Spleen (tissue), 11 donors: ENCODE measurements around the gene ELAVL3. TPM values are rescaled to one million over a fixed set of nuclear protein-coding genes. Genes with fewer than 3 reads are reported as not detected.

Experiments used
- DNase-seq: peaks from one replicate; pipeline ENCODE4 v3.0.0-alpha.2; 2020
- H3K27ac ChIP-seq, 8 donors: fragments of 200-600 bp; sonication (generic) in 7 of 8; 1 replicate in 4 of 8; 2 replicates in 4 of 8; pipeline versions ENCODE4 v1.5.0 to v1.8.0; 2016 to 2021; ENCODE audit warnings: inconsistent platforms in 4 of 8, mild to moderate bottlenecking in 4 of 8, moderate library complexity in 1 of 8
- H3K27me3 ChIP-seq, 7 donors: fragments of 200-600 bp; sonication (generic) in 6 of 7; replicated peaks in 1 of 7; 1 replicate in 4 of 7; 2 replicates in 3 of 7; pipeline versions ENCODE4 v1.5.0 to v1.8.0; 2016 to 2021; ENCODE audit warnings: inconsistent platforms in 3 of 7, mild to moderate bottlenecking in 1 of 7
- H3K36me3 ChIP-seq, 6 donors: fragments of 200-600 bp; sonication (generic) in 5 of 6; 1 replicate in 4 of 6; 2 replicates in 2 of 6; pipeline versions ENCODE4 v1.5.0 to v1.8.0; 2016 to 2021; ENCODE audit warnings: inconsistent platforms in 2 of 6
- H3K4me1 ChIP-seq, 6 donors: fragments of 200-600 bp; sonication (generic) in 5 of 6; 1 replicate in 3 of 6; 2 replicates in 3 of 6; pipeline versions ENCODE4 v1.5.0 to v1.8.0; 2016 to 2021; ENCODE audit warnings: inconsistent platforms in 3 of 6
- H3K4me3 ChIP-seq, 8 donors: fragments of 200-600 bp; sonication (generic) in 7 of 8; 1 replicate in 4 of 8; 2 replicates in 4 of 8; pipeline versions ENCODE4 v1.5.0 to v1.8.0; 2016 to 2021; ENCODE audit warnings: inconsistent platforms in 4 of 8, mild to moderate bottlenecking in 4 of 8, moderate library complexity in 2 of 8
- H3K9me3 ChIP-seq, 8 donors: fragments of 200-600 bp; sonication (generic) in 7 of 8; 1 replicate in 4 of 8; 2 replicates in 4 of 8; pipeline versions ENCODE4 v1.5.0 to v1.8.0; 2016 to 2021; ENCODE audit warnings: inconsistent platforms in 4 of 8
- POLR2A ChIP-seq, 3 donors: fragments of 450-650 bp; IDR thresholded peaks; one replicate each; pipeline ENCODE4 v1.5.1; 2017; ENCODE audit warnings: antibody characterized with exemption in 3 of 3, mild to moderate bottlenecking in 1 of 3
- POLR2AphosphoS5 ChIP-seq, 3 donors: sonication (generic); formaldehyde crosslinking; IDR thresholded peaks; one replicate each; pipeline ENCODE4 v1.5.1; 2017; ENCODE audit warnings: antibody characterized with exemption in 3 of 3
- whole genome bisulfite sequencing, 5 donors: extraction: QIAGEN DNeasy Blood & Tissue Kit in 3 of 5; methylation state at CpG; one replicate each; pipeline versions ENCODE4 v1.1.5 to v1.1.7; 2013 to 2018; 5-methylcytosine and 5-hydroxymethylcytosine counted together
- intact Hi-C: fragments of 100-400 bp; cut with DNase I; formaldehyde crosslinking; loops from one replicate; pipeline ENCODE4 v1.15.0; 2023; ENCODE audit warnings: low total_unique reads
- polyA plus RNA-seq, 3 donors: library from polyadenylated mRNA; stranded (reverse); fragments of 200-250 nt; gene quantifications; one replicate each; pipeline ENCODE4 v1.2.1, GENCODE V29; 2013
- total RNA-seq, 7 donors: library from RNA; depleted of rRNA in 3 of 7; stranded (reverse); fragments of >200 nt in 3 of 7; fragmentation: NEBNext Ultra II Directional in 4 of 7; extraction: Animal tissue kit (Norgen Biotek cat#: 25700) in 4 of 7; gene quantifications; one replicate each; pipeline versions ENCODE4 v1.1.0 to v1.2.1, GENCODE V29; 2016 to 2021
- TF ChIP-seq, protein P1 (sequence below), 11 experiments: fragments of 200-600 bp in 7 of 11; fragments of 450-650 bp in 4 of 11; sonication (generic) in 4 of 11; IDR thresholded peaks in 8 of 11; conservative IDR thresholded peaks in 3 of 11; 1 replicate in 7 of 11; 2 replicates in 4 of 11; pipeline versions ENCODE4 v1.4.0 to v1.8.0; 2016 to 2021; ENCODE audit warnings: antibody characterized with exemption in 11 of 11, inconsistent platforms in 4 of 11, mild to moderate bottlenecking in 1 of 11
- donor health status: healthy with polysubstance abuse.
- donor health status: DM: no; HTN: no; CAD: no; lungs with moderate emphysema.
- donor health status: DM: no; HTN: no; CAD: no.
- donor health status: Bipolar disorder and iron deficiency.
- donor health status: healthy.
- donor health status: DM: no; HTN: no; CAD: no.
- donor health status: DM: yes; HTN: yes; CAD: no.

Gene ELAVL3
- total and polyA plus RNA-seq, 10 donors = 0.02 TPM; not detected in 9

DNA sequence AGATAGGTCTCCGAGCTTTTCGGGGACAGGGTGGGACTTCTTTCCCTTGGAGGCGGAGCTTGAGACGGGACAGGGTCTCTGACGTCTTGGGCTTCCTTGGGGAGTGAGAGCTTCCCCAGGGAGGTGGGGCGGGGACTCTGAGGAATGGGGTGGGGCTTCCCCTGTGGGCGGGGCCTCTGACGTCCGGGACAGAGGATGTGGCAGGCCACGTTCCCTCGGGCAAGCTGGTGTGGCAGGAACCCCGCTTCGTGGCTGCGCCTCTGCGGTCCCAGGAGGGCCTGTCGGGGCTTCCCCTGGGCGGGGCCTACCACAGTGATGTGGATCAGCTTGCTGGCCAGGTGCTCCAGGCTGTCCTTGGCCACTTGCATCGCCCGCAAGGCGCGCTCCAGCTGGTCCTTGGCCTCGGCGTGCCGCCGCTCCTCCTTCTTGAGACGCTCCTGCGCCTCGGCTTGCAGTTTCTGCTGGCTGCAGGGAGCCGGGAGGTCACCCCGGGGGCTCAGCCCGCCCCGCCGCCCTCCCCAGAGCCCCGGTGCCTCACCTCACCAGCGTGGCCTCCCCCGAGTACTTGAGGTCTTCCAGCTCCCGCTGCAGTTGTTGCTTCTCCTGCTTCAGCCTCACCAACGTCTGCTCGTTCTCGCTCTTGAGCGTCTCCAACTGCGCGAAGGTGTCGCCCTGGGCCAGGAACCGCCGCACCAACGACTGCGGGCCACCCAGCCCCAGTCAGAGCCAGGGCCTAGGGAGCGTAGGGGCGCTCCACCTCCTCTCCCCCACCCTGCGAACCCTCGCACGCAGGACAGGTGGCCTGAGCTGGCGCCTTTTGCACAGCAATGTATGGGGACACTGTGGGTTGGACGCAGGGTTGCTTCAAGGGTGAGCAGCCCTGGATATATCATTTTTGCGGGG is 58.4 kb downstream of the ELAVL3 start:
- Histone ChIP-seq H3K27me3 (peaks cover 0 to 70% (median 59%) of the 10 kb centered on the region in 7 donors), H3K36me3 (no peaks in the 10 kb centered on the region), H3K4me1 (peaks cover 28 to 65% (median 57%) of the 10 kb centered on the region in 6 donors), H3K27ac (peak overlapping the region in 5 of 8 donors; percentile 36 to 86 (median 84)), H3K4me3 (peak overlapping the region; percentile 6 to 69 (median 33)), H3K9me3 (no peaks in the 10 kb centered on the region)
- intact Hi-C loops = no loop called here
- DNase-seq = peak; percentile 96
- WGBS, 5 donors = 4 to 10% (median 4%) methylated on average over 23 to 56 of the region's 56 CpGs
- TF ChIP-seq POLR2A (IDR thresholded peaks at IDR 0.05) (no peak), POLR2AphosphoS5 (IDR thresholded peaks at IDR 0.05) (peak; percentile 70 to 83 (median 82))

DNA sequence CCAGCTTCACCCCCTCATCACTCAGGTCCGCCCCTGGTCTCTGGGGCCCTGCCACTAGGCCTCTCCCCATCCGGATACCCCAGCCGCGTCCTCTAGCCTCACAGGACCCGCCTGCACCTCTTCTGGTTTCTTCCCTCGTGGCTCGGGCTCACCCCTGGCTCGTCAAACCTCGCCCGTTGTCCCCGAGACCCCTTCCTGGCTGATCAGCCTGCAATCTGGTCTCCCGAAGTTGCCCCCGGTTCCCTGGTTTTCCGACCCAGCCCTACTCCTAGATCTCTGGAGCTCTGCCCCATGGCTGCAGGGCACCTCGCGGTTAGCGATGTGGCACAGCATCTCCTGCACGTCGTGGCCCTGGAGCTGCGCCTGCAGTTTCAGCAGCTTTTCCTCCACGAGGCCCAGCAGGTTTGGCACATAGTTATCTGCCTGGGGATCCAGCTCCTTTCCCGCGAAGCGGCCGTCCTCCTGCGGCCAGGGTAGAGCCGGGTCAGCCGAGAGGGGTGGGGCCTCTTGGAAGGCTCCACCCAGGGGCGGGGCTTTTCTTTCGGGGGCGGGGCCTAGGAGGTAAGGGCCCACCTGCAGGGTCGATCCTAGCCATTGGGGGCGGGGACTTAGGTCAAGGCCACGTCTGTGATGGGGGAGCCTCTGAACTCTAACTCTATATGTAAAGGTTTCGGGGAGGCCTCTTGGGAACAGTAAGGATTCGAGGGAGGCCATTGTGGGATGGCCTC is 59.3 kb downstream of the ELAVL3 start:
- peak; percentile 85 for DNase-seq
- peak overlapping the region in 6 of 8 donors; percentile 67 to 86 (median 78) for H3K27ac ChIP-seq
- H3K4me1 ChIP-seq = peaks cover 28 to 65% (median 57%) of the 10 kb centered on the region in 6 donors
- H3K9me3 ChIP-seq = no peaks in the 10 kb centered on the region
- intact Hi-C loops = no loop called here
- WGBS, 5 donors = 8 to 15% (median 11%) methylated on average over 30 to 36 of the region's 36 CpGs
- TF ChIP-seq, protein P1, sequence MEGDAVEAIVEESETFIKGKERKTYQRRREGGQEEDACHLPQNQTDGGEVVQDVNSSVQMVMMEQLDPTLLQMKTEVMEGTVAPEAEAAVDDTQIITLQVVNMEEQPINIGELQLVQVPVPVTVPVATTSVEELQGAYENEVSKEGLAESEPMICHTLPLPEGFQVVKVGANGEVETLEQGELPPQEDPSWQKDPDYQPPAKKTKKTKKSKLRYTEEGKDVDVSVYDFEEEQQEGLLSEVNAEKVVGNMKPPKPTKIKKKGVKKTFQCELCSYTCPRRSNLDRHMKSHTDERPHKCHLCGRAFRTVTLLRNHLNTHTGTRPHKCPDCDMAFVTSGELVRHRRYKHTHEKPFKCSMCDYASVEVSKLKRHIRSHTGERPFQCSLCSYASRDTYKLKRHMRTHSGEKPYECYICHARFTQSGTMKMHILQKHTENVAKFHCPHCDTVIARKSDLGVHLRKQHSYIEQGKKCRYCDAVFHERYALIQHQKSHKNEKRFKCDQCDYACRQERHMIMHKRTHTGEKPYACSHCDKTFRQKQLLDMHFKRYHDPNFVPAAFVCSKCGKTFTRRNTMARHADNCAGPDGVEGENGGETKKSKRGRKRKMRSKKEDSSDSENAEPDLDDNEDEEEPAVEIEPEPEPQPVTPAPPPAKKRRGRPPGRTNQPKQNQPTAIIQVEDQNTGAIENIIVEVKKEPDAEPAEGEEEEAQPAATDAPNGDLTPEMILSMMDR (IDR thresholded peaks at IDR 0.05 in 8 of 11, conservative IDR thresholded peaks at IDR 0.05 in 3 of 11) = no peak
- TF ChIP-seq POLR2AphosphoS5 (IDR thresholded peaks at IDR 0.05) = peak in 1 of 3 donors; percentile 17
- no peak for TF ChIP-seq POLR2A (IDR thresholded peaks at IDR 0.05)
- H3K36me3 ChIP-seq = no peaks in the 10 kb centered on the region
- H3K27me3 ChIP-seq = peaks cover 0 to 78% (median 59%) of the 10 kb centered on the region in 7 donors
- H3K4me3 ChIP-seq = peak overlapping the region in 7 of 8 donors; percentile 6 to 69 (median 36)

DNA sequence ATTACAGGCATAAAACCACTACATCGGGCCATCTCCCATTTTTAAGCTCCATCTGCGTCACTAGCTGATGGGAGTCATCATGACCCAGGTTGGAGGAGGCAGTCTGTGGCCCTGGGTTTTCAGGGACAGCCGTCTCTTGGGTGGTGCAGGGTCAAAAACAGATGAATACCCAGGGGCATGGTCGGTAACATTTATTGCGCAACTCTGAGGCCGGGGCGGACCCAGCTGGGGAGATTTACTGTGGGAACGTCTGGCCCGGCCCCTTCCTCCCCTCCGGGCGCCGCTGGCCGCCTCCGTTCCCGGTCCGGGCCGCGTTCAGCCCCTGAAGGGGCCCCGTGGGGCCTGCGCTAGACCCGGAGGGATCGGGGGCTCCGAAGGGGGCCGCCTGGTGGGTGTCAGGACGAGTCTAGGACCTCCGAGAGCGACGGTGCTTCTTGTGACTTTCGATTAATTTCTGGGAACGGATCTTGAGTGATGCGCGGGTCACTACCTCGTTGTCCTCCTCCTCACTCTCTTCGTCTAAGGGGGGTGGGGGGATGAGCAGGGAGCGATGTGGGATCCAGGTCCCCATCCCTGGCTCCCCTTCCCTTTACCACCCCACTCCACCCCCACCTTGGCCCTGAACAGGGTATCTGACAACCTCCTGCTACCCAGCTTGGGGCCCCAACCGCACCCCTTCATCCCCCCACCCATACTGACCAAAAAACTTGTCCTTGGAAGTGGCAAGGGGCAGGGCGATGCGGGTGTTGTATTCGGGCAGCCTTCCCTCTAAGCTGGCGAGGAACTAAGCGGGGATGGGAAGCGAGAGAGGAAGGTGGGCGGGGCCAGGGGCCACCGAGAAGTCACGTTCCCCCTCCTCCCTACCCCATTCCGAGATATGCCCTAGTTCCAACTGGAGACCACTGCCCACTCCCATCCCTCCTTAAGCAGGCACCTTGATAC is 60.1 kb downstream of the ELAVL3 start:
- Histone ChIP-seq H3K36me3 (no peaks in the 10 kb centered on the region), H3K9me3 (no peaks in the 10 kb centered on the region), H3K27ac (peak overlapping the region in 7 of 8 donors; percentile 29 to 86 (median 73)), H3K4me1 (peaks cover 28 to 65% (median 57%) of the 10 kb centered on the region in 6 donors), H3K4me3 (peak overlapping the region; percentile 6 to 69 (median 34)), H3K27me3 (peaks cover 0 to 79% (median 59%) of the 10 kb centered on the region in 7 donors)
- 3 to 4% (median 4%) methylated on average over 32 to 46 of the region's 46 CpGs for WGBS, 5 donors
- DNase-seq = peak; percentile 81
- intact Hi-C loops = no loop called here
- TF ChIP-seq, protein P1 (IDR thresholded peaks at IDR 0.05 in 8 of 11, conservative IDR thresholded peaks at IDR 0.05 in 3 of 11) = no peak
- TF ChIP-seq POLR2A (IDR thresholded peaks at IDR 0.05) = no peak
- peak; percentile 44 to 61 (median 57) for TF ChIP-seq POLR2AphosphoS5 (IDR thresholded peaks at IDR 0.05)
